ENCODE results near the gene RNF149. TPM values are rescaled to one million over a fixed set of nuclear protein-coding genes. Genes with fewer than 3 reads are reported as not detected.
A peak's percentile ranks its signal among the peaks of the same experiment; 100 is the strongest.

Gene RNF149
- total RNA-seq, 1 experiment from 2014 or later = 51.2 TPM

DNA sequence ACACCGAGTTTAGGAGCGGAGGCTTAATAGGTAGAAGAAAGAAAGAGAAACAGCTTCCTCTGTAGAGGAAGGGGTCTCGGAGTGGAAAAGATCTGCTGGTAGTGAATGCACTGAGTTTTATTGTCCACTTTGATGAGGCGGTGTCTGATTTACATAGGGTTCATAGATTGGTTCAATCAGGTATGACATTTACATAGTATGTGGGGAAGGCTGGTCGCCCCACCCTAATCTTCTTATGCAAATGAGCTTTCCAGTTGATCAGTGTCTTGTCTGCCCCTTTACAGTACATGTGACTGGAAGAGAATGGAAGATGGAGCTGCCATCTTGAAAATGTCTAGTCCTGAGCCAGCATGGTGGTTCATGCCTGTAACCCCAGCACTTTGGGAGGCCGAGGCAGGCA, 75.7 kb downstream of the RNF149 start:
- no peak for DNase-seq (ENCODE audit: low spot score)

DNA sequence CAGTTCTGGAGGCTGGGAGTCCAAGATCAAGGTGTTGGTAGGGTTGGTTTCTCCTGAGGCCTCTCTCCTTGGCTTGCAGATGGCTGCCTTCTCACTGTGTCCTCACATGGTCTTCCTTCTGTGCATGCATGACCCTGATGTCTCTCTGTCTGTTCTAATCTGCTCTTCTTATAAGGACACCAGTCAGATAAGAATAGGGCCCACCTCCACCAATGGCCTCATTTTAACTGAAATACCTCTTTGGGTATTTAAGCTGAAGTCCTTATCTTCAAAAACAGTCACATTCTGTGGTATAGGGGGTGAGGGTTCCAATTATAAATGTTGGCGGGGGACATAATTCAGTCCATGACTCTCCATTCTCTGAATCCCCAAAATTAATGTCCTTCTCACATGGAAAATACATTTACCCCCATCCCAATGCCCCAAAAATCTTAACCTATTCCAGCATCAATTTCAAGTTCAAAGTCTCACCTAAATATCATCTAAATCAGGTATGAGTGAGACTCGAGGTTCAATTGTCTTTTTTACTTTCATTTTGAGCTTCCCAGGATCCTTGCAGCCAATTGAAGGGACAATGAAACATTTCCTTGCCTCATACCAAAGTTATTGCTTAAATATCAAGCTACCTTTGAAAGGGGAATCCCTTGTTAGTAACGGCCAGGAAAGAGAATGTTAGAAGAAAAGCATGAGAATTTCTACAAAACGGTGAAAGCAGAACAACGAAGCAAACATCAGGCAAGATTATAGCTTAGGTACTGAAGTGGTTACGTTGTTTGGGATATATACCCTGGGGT, 76.4 kb downstream of the RNF149 start:
- no peak for DNase-seq (ENCODE audit: low spot score)

GRCh38 chr2:101231240-101231639, 77.3 kb downstream of the RNF149 start:
- DNase-seq (ENCODE audit: low spot score) = no peak

GRCh38 chr2:101230541-101231001, 77.9 kb downstream of the RNF149 start:
- DNase-seq (ENCODE audit: low spot score) = no peak

Small RNA genes within 50 kb of the gene (small RNA-seq; reads per million reads assigned to genes)
- gene MIR5696 = not detected
- gene SNORD89 = 28.5 reads per million, percentile 93 among the genes with 10 or more reads in this experiment

Other genes with a start within 250 kb of the RNF149 start
- gene TBC1D8, start 157.3 kb downstream of the RNF149 start, total RNA-seq (2014; rRNA removed; shearing (Covaris generic)) = 30.3 and 33.4 TPM in 2 replicates
- 64.9 and 68.6 TPM in 2 replicates for gene CNOT11, start 55.8 kb downstream of the RNF149 start, total RNA-seq (2014; rRNA removed; shearing (Covaris generic))
- gene CREG2, start 78.8 kb upstream of the RNF149 start, total RNA-seq (2014; rRNA removed; shearing (Covaris generic)) = not detected in 2 replicates
- not detected in 2 replicates for gene RFX8, start 166.4 kb upstream of the RNF149 start, total RNA-seq (2014; rRNA removed; shearing (Covaris generic))